Colonic mucosa (tissue), 4 donors: Measurements from ENCODE around the gene WNT7B. TPM values are rescaled to one million over a fixed set of nuclear protein-coding genes. Genes with fewer than 3 reads are reported as not detected.

Experiments used
- DNase-seq: peaks from one replicate; pipeline ENCODE4 v3.0.0-alpha.2; 2020
- H3K27ac ChIP-seq: fragments of 200-600 bp; one replicate; pipeline ENCODE4 v1.8.0; 2021
- H3K27me3 ChIP-seq: fragments of 200-600 bp; one replicate; pipeline ENCODE4 v1.8.0; 2021
- H3K36me3 ChIP-seq: fragments of 200-600 bp; one replicate; pipeline ENCODE4 v1.8.0; 2021
- H3K4me1 ChIP-seq: fragments of 200-600 bp; one replicate; pipeline ENCODE4 v1.8.0; 2021; ENCODE audit warnings: mild to moderate bottlenecking
- H3K4me3 ChIP-seq: fragments of 200-600 bp; one replicate; pipeline ENCODE4 v1.8.0; 2021
- H3K9ac ChIP-seq, 2 donors: one replicate each; pipeline ENCODE4 v1.7.0; 2013; ENCODE audit warnings: control low read depth in 2 of 2, low read depth in 2 of 2, low read length in 2 of 2
- H3K9me3 ChIP-seq: fragments of 200-600 bp; one replicate; pipeline ENCODE4 v1.8.0; 2021
- intact Hi-C: fragments of 100-400 bp; cut with DNase I; formaldehyde crosslinking; loops from one replicate; pipeline ENCODE4 v1.14.1; 2022
- total RNA-seq, 2 donors: library from RNA; stranded (reverse); fragmentation: NEBNext Ultra II Directional in 1 of 2; extraction: Animal tissue kit (Norgen Biotek cat#: 25700) in 1 of 2; gene quantifications; one replicate each; pipeline ENCODE4 v1.2.1, GENCODE V29; 2021
- TF ChIP-seq, protein P1 (sequence below): fragments of 200-600 bp; IDR thresholded peaks from one replicate; pipeline ENCODE4 v1.8.0; 2022; ENCODE audit warnings: antibody characterized with exemption, mild to moderate bottlenecking
- donor health status: healthy.
- donor health status: DM: no; HTN: no; CAD: no.
- donor health status: DM: no; HTN: no; CAD: no.

WNT7B gene
- total RNA-seq, 2 donors from 2014 or later, result 0.12 TPM; not detected in 1

DNA sequence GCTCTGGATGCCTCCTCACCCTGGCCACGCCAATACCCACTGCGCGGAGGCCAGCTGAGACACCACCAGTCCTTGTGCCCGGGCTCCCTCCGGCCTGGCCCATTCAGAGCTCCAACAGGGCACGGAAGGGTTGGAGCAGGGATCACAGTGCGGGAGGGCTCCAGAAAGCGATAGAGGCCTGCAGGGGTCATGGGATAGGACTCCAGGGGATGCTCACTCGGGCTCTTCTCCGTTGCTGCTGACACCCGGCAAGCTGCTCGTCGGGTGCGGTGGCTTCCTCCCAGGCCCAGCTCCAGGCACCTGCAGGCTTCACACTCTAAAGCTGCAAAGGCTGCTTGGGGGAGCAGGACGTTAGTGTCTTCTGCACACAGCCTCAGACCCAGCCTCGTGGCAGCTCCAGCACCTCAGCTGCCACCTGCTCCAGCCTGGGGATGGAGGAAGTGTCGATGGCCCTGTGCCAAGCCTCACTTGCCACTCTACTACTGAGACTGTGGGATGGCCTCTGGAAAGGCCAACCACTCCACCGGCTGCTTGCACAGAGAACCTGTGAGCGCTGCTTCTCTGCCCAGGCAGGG is 10.6 kb downstream of the WNT7B start:
- Histone ChIP-seq H3K9ac (no peak overlapping the region), H3K4me3 (no peak overlapping the region), H3K36me3 (no peaks in the 10 kb centered on the region), H3K27me3 (peaks cover 21% of the 10 kb centered on the region), H3K9me3 (no peaks in the 10 kb centered on the region), H3K4me1 (no peaks in the 10 kb centered on the region), H3K27ac (no peak overlapping the region)
- no peak for DNase-seq
- intact Hi-C loops, result no loop called here
- TF ChIP-seq, protein P1, sequence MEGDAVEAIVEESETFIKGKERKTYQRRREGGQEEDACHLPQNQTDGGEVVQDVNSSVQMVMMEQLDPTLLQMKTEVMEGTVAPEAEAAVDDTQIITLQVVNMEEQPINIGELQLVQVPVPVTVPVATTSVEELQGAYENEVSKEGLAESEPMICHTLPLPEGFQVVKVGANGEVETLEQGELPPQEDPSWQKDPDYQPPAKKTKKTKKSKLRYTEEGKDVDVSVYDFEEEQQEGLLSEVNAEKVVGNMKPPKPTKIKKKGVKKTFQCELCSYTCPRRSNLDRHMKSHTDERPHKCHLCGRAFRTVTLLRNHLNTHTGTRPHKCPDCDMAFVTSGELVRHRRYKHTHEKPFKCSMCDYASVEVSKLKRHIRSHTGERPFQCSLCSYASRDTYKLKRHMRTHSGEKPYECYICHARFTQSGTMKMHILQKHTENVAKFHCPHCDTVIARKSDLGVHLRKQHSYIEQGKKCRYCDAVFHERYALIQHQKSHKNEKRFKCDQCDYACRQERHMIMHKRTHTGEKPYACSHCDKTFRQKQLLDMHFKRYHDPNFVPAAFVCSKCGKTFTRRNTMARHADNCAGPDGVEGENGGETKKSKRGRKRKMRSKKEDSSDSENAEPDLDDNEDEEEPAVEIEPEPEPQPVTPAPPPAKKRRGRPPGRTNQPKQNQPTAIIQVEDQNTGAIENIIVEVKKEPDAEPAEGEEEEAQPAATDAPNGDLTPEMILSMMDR, result no peak

DNA sequence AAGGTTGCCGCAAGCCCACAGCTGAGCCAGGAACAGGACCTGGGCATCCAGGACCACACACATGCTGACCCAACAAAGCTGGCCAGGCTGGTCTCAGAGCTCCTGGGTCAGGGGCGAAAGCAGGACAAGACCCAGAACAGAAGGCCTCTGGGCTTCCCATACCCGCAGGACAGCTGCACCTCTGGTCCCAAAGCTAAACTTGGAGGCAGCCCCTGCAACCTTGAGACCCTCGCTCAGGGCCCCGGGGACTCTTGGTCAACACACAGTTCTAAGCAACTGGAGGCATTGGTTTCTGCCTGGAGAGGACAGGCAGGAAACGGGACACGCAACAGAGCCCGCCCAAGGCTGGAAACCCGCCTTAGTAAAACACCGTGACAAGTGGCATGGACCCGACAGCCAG is 11.4 kb downstream of the WNT7B start:
- Histone ChIP-seq H3K27me3 (peaks cover 13% of the 10 kb centered on the region), H3K4me3 (no peak overlapping the region), H3K4me1 (no peaks in the 10 kb centered on the region), H3K27ac (no peak overlapping the region), H3K36me3 (no peaks in the 10 kb centered on the region), H3K9ac (no peak overlapping the region), H3K9me3 (no peaks in the 10 kb centered on the region)
- TF ChIP-seq, protein P1, result no peak
- no peak for DNase-seq
- intact Hi-C loops, result no loop called here

DNA sequence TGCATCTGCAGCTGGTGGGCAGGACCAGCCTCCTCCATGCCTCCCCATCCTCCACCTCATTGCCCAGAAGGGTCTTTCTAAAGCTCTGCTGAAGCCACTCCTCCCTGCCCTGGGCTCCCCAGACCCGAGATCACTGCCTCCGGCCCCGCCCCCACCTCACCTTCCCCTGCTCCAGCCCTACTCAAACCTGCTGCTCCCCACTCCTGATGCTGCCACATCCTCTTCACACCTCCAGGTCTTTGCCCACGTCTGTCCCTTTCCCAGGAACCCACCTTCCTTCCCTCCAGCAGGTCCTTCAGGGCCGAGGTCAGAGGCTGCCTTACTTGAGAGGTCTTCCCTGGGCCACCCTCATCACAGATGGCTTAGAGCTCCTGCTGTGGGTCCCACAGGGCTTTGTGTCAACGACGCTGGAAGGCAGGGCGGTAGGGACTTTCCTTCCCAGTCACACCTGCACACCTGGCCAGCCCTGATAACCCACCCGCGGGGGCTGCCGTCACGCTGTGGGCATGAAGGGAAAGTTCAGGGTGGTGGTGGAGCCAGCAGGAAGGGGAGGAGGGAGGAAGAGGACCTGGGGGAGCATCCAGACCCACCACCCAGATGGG is 11.9 kb downstream of the WNT7B start:
- intact Hi-C loops, result no loop called here
- Histone ChIP-seq H3K27ac (no peak overlapping the region), H3K27me3 (peaks cover 9% of the 10 kb centered on the region)

DNA sequence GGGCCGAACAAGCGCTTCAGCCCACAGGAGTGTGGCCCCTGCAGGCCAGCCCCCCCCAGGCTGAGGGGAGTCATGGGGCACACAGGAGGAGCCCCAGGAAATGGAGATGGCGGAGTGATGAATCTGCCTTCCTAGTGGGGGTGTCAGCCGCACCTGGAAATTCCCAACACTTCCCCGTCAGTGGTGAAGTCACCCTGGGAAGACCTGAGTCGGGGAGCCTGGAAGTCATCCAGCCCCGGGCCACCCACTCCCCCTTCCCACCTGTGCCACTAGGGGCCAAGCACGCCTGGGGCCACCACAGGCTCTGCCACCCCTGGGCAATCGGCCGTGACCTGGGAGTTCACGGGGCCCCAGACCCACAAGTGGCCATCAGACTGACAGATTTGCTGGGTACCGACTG is 12.6 kb downstream of the WNT7B start:
- no peaks in the 10 kb centered on the region for H3K36me3 ChIP-seq
- H3K4me1 ChIP-seq, result no peaks in the 10 kb centered on the region
- no peaks in the 10 kb centered on the region for H3K9me3 ChIP-seq
- no peak overlapping the region for H3K9ac ChIP-seq
- H3K27ac ChIP-seq, result no peak overlapping the region
- intact Hi-C loops, result no loop called here
- H3K4me3 ChIP-seq, result no peak overlapping the region
- H3K27me3 ChIP-seq, result peaks cover 2% of the 10 kb centered on the region
- TF ChIP-seq, protein P1, result no peak
- no peak for DNase-seq

More for the DNA sequence above, 11.9 kb downstream of the WNT7B start:
- TF ChIP-seq, protein P1, result no peak
- no peak for DNase-seq
- Histone ChIP-seq H3K36me3 (no peaks in the 10 kb centered on the region), H3K4me3 (no peak overlapping the region), H3K9me3 (no peaks in the 10 kb centered on the region), H3K9ac (no peak overlapping the region), H3K4me1 (no peaks in the 10 kb centered on the region)

DNA sequence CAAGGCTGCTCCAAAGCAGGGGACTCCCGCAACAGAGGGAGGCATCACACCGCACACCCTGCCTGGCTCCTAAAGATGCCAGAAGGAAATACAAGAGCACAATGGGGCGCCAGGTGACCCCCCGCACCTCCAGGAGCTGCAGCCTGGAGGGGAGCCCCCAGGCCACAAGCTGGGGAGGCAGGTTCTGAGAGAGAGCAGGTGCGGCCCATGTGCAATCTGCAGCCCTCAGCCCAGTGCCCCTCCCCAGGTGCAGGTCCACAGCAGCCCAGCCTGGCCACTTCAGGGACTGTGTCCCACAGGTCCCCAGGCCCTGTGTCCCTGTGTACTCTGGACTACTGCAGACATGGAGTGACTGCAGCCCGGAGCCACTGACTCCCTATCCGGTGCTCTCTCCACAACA is 13.1 kb downstream of the WNT7B start:
- H3K9me3 ChIP-seq, result no peaks in the 10 kb centered on the region
- no peaks in the 10 kb centered on the region for H3K36me3 ChIP-seq
- no peak overlapping the region for H3K27ac ChIP-seq
- intact Hi-C loops, result no loop called here
- H3K27me3 ChIP-seq, result no peaks in the 10 kb centered on the region
- no peak for DNase-seq
- TF ChIP-seq, protein P1, result no peak
- H3K4me1 ChIP-seq, result no peaks in the 10 kb centered on the region
- no peak overlapping the region for H3K9ac ChIP-seq
- no peak overlapping the region for H3K4me3 ChIP-seq
